Skin of body (tissue), 2 donors: ENCODE measurements around the gene NUDT16L1. TPM values are rescaled to one million over a fixed set of nuclear protein-coding genes. Genes with fewer than 3 reads are reported as not detected.
"Not testable (repeated sequence)": the region's sequence is repeated elsewhere in the genome, so short reads cannot be mapped to it uniquely, and the experiment has no call there.

Experiments
- DNase-seq: peaks from one replicate; lab custom pipeline; 2025; lab: John Stamatoyannopoulos, UW
- total RNA-seq: library from RNA; depleted of rRNA; stranded (reverse); fragments of >200 nt; gene quantifications from one replicate; pipeline ENCODE4 v1.2.3, GENCODE V29; 2014

Gene NUDT16L1
- total RNA-seq = 19.9 TPM

- peak; percentile 92 for DNase-seq
Measured at GRCh38 chr16:4693296-4693955, at the start of gene NUDT16L1. TSS of gene NUDT16L1 (plus strand) at chr16:4693562. CDS start at chr16:4693727, 165 bp downstream.

GRCh38 chr16:4646773-4647643 is 46.4 kb upstream of the NUDT16L1 start:
- DNase-seq = no peak

GRCh38 chr16:4647644-4647980 is 45.8 kb upstream of the NUDT16L1 start:
- no peak for DNase-seq

- DNase-seq = no peak
Measured at GRCh38 chr16:4648917-4649316, 44.4 kb upstream of the NUDT16L1 start.

GRCh38 chr16:4649744-4650442 is 43.5 kb upstream of the NUDT16L1 start:
- no peak for DNase-seq

- DNase-seq = not testable (repeated sequence)
Measured at GRCh38 chr16:4650443-4651074, 42.8 kb upstream of the NUDT16L1 start.

- DNase-seq = no peak
Measured at GRCh38 chr16:4651827-4652226, 41.5 kb upstream of the NUDT16L1 start.

GRCh38 chr16:4652561-4652960 is 40.8 kb upstream of the NUDT16L1 start:
- no peak for DNase-seq

- no peak for DNase-seq
Measured at GRCh38 chr16:4654011-4654963, 39.1 kb upstream of the NUDT16L1 start.

GRCh38 chr16:4654964-4655590 is 38.3 kb upstream of the NUDT16L1 start:
- DNase-seq = no peak

GRCh38 chr16:4655801-4656200 is 37.6 kb upstream of the NUDT16L1 start:
- DNase-seq = no peak

GRCh38 chr16:4656221-4656620 is 37.1 kb upstream of the NUDT16L1 start:
- DNase-seq = no peak

GRCh38 chr16:4656695-4657686 is 36.4 kb upstream of the NUDT16L1 start:
- no peak for DNase-seq

GRCh38 chr16:4659363-4660353 is 33.7 kb upstream of the NUDT16L1 start:
- no peak for DNase-seq

GRCh38 chr16:4660454-4661007 is 32.8 kb upstream of the NUDT16L1 start:
- DNase-seq = no peak

- DNase-seq = no peak
Measured at GRCh38 chr16:4661661-4662060, 31.7 kb upstream of the NUDT16L1 start.

GRCh38 chr16:4663465-4663776 is 29.9 kb upstream of the NUDT16L1 start:
- no peak for DNase-seq
